ENCODE measurements around the gene PPIP5K1.
"Not testable (repeated sequence)": the region's sequence is repeated elsewhere in the genome, so short reads cannot be mapped to it uniquely, and the experiment has no call there.

The PPIP5K1 gene

GRCh38 chr15:43545426-43545825, 44.6 kb downstream of the PPIP5K1 start:
- no peak for DNase-seq

GRCh38 chr15:43544266-43544665, 45.7 kb downstream of the PPIP5K1 start:
- no peak for DNase-seq

GRCh38 chr15:43541785-43542184, 48.2 kb downstream of the PPIP5K1 start:
- DNase-seq = no peak

GRCh38 chr15:43538091-43538490, 51.9 kb downstream of the PPIP5K1 start:
- no peak for DNase-seq

GRCh38 chr15:43534897-43535296, 55.1 kb downstream of the PPIP5K1 start:
- DNase-seq = no peak

- not testable (repeated sequence) for DNase-seq
Measured at GRCh38 chr15:43532826-43533225, 57.2 kb downstream of the PPIP5K1 start.

- no peak for DNase-seq
Measured at GRCh38 chr15:43531018-43531670, 58.9 kb downstream of the PPIP5K1 start.

GRCh38 chr15:43529587-43530345, 60.2 kb downstream of the PPIP5K1 start:
- no peak for DNase-seq

GRCh38 chr15:43529141-43529540, 60.9 kb downstream of the PPIP5K1 start:
- DNase-seq = no peak

- DNase-seq = no peak
Measured at GRCh38 chr15:43528542-43529007, 61.4 kb downstream of the PPIP5K1 start.

- no peak for DNase-seq
Measured at GRCh38 chr15:43527802-43528541, 62.0 kb downstream of the PPIP5K1 start.

- DNase-seq = no peak
Measured at GRCh38 chr15:43527016-43527801, 62.8 kb downstream of the PPIP5K1 start.

GRCh38 chr15:43526261-43526930, 63.6 kb downstream of the PPIP5K1 start:
- DNase-seq = no peak

- DNase-seq = no peak
Measured at GRCh38 chr15:43525131-43525530, 64.9 kb downstream of the PPIP5K1 start.

- no peak for DNase-seq
Measured at GRCh38 chr15:43524254-43524845, 65.7 kb downstream of the PPIP5K1 start.

GRCh38 chr15:43523646-43524045, 66.4 kb downstream of the PPIP5K1 start:
- no peak for DNase-seq

GRCh38 chr15:43522247-43522646, 67.8 kb downstream of the PPIP5K1 start:
- no peak for DNase-seq

GRCh38 chr15:43521419-43521818, 68.6 kb downstream of the PPIP5K1 start:
- no peak for DNase-seq

GRCh38 chr15:43520138-43520537, 69.9 kb downstream of the PPIP5K1 start:
- no peak for DNase-seq

GRCh38 chr15:43519196-43519595, 70.8 kb downstream of the PPIP5K1 start:
- DNase-seq = no peak

GRCh38 chr15:43518197-43518761, 71.7 kb downstream of the PPIP5K1 start:
- DNase-seq = peak; percentile 58

Data from right kidney (tissue), 1 donor.